HG03039 (cell line): ENCODE results near the gene OTOF.

Experiments
- ATAC-seq: cut with Tn5 transposase; IDR thresholded peaks from one replicate; pipeline ENCODE4 v1.9.1; 2021; ENCODE audit warnings: mild to moderate bottlenecking, moderate library complexity; ENCODE audit not compliant: unreplicated experiment

Gene OTOF

GRCh38 chr2:26454561-26455001 lies 23.3 kb downstream of the OTOF start:
- no peak for ATAC-seq

- no peak for ATAC-seq
Observed at GRCh38 chr2:26453421-26454329, 24.2 kb downstream of the OTOF start.

- no peak for ATAC-seq
Observed at GRCh38 chr2:26451700-26452099, 26.2 kb downstream of the OTOF start.

- no peak for ATAC-seq
Observed at GRCh38 chr2:26450031-26450635, 27.8 kb downstream of the OTOF start.

DNA sequence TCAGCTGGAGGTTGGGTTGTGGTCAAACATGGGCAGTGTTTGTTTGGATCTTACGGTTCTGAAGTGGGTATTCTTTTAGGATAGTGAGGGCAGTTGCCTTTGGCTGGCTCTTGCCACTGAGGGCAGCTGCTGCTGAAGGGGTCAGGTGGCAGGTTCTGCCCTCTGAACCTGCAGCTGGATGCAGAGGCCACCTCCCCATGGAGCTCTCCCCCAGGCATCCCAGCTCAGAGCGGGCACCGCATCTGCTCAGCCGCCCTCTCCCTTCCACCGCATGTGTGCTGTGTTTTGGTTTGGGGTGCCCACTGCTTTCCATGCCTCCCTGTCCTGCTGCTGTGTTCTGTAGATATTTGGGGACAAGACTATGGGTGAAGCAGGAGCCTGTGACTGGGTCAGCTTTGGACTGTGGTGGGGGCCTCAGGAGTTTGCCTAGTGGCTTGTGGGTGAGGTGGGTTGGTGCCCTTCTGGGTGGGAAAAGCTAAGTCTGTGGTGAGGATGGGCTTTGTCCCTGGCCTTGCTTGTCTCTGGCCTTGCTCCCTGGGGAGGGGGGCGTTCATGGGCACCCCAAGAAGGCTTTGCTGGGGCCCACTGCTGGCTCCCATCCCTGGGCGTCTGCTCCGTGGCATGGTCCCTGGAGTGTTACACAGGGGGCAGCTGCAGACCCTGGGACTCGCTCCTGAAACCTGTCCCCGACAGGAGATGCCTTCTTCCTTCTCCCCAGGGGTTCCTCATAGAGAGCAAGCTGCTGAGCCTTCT lies 28.5 kb downstream of the OTOF start:
- no peak for ATAC-seq

- no peak for ATAC-seq
Observed at GRCh38 chr2:26448651-26449050, 29.3 kb downstream of the OTOF start.

GRCh38 chr2:26444236-26444635 lies 33.7 kb downstream of the OTOF start:
- no peak for ATAC-seq

GRCh38 chr2:26442707-26443106 lies 35.2 kb downstream of the OTOF start:
- no peak for ATAC-seq

DNA sequence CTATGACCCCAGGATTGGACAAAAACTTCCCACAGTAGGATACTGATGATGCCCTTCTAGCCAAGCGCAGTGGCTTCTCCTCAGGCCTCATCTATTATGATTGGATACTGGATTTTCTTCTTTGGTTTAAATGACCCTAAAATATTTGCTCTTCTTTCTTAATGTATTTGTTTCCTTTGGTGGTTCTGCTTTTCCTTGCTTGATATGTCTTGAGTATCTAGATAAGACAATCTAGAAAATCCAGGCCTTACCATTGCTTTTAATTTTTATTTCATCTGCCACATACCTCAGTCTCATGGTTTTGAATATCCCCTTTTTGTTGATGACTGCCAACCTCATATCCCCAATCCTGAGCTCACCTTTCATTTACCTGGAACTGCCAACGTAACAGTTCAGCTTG lies 35.6 kb downstream of the OTOF start:
- ATAC-seq, result no peak

GRCh38 chr2:26438926-26439325 lies 39.0 kb downstream of the OTOF start:
- ATAC-seq, result no peak

DNA sequence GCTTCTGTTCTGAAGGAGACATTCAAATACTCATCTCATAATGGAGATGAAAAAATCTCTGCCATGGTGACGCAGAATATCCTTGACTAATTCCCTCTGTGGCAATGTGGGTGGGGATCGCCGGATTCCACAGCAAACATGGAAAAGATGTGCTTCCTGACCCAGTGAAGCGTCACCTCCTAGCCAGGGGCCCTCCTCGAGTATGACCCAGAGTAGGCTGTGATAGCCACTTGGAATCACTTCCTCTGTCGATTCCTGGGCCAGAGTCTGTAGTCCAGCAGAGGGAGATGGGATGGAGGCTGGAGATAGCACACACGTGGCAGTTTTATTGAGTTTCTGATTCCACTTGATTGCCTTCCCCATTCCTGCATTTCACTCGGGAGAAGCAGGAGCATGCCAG lies 39.4 kb downstream of the OTOF start:
- no peak for ATAC-seq

GRCh38 chr2:26435106-26435505 lies 42.8 kb downstream of the OTOF start:
- no peak for ATAC-seq

DNA sequence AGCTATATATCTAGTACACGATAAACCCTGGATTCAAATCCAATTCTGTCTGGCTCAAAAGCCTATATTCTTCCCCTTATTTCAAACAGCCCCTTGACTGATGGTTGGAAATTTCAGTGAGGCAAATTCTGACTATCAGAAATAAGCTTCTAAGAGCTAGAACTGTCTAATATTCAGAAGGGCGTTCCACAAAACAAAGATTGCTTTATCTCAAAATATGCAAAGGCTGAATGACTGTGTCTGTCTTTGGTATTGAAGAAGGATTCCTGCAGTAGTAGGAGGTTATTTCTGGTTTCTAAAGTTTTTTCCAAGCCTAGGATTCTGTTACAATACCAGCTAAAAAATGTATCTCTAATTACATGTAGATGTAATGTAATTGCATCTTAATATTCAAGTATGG lies 45.1 kb downstream of the OTOF start:
- ATAC-seq, result no peak

- ATAC-seq, result no peak
Observed at GRCh38 chr2:26432363-26432762, 45.6 kb downstream of the OTOF start.

GRCh38 chr2:26430826-26431225 lies 47.1 kb downstream of the OTOF start:
- ATAC-seq, result no peak

GRCh38 chr2:26429779-26430578 lies 47.9 kb downstream of the OTOF start:
- ATAC-seq, result no peak

DNA sequence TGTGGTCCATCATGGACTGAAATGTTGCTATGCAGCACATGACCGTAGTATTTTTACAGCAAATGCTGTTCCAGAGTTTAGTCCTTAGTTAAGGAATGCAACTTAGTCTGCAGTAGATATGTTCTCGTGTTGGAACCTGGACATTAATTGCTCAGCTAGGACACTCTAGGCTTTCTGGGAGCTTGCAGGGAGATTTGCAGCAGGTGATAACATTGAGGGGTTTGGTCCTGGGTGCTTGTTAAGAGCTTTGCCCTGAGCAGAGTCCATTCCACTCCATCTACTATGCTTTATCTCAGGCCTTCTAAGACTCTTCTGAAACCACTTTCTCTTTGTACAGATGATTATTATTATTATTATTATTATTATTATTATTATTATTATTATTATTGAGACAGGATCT lies 49.1 kb downstream of the OTOF start:
- no peak for ATAC-seq

- ATAC-seq, result no peak
Observed at GRCh38 chr2:26424221-26424620, 53.7 kb downstream of the OTOF start.

- no peak for ATAC-seq
Observed at GRCh38 chr2:26423750-26424149, 54.2 kb downstream of the OTOF start.

DNA sequence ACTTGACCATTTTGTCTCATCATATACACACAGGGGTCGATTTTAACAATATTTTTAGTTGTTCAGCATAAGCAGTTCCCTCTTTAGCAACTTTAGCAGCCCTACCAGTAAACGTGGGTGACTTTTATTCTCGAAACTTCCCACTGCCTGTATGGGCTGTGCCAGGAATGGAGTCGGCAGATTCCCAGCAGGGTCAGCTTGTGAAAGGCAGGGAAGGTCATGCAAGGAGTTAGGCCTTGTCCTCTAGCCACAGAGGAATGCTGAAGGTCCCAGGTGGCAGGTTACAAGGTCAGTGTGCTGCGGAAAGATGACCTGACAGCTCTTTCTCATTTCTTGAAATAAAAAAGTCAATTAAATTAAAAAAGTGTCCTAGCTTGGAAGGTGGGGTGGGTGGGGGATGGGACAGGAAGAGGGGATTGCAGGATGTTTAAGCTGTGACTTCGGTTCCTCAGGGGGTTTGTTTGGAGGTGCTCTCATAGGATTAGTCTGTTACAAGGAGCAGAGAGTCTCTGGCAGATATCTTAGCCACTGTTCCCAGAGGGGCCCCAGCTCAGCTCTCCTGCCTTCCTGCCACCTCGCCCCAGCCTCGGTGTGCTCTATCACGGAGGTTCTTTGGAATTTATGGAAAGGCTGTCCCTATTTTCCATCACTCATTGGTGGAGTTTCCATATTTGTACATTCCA lies 54.8 kb downstream of the OTOF start:
- ATAC-seq, result no peak
